ENCODE data around the gene TMEM259. TPM values are rescaled to one million over a fixed set of nuclear protein-coding genes. Genes with fewer than 3 reads are reported as not detected.

Gene TMEM259
- total and polyA plus RNA-seq, 9 of the 15 experiments (the other 6 are each of a cell fraction or from before 2014, with no cell fraction given), result 0.52 to 231 (median 63.6) TPM

- TF ChIP-seq BCLAF1 (IDR thresholded peaks at IDR 0.05; ENCODE audit: borderline replicate concordance in 1 of 2, control insufficient read depth in 1 of 2, low read depth in 2 of 2, low read length in 1 of 2) (no peak), AFF4 (CRISPR knock-in tag; IDR thresholded peaks at IDR 0.05) (no peak), EGR1 (conservative IDR thresholded peaks at IDR 0.05) (peak; percentile 26; the same call in 1 of the 2 replicates), ARHGAP35 (IDR thresholded peaks at IDR 0.05; ENCODE audit: partially characterized antibody) (no peak), ZNF57 (CRISPR knock-in tag; IDR thresholded peaks at IDR 0.05) (no peak), PHF21A (IDR thresholded peaks at IDR 0.05; ENCODE audit: borderline replicate concordance, low read depth) (peak; percentile 72; the same call in 1 of the 2 replicates), HLTF (IDR thresholded peaks at IDR 0.05) (no peak), ZNF551 (CRISPR knock-in tag; IDR thresholded peaks at IDR 0.05) (no peak), TFE3 (CRISPR knock-in tag; IDR thresholded peaks at IDR 0.05) (no peak)
These were observed 27.0 kb downstream of the TMEM259 start (continued) for GRCh38 chr19:993831-994393.
